OCI-LY7 (cell line): ENCODE measurements around the gene SYT2.

ENCODE experiments used
- EZH2phosphoT487 ChIP-seq: fragments of 200-600 bp; sonication (generic); IDR thresholded peaks from 2 replicates; pipeline ENCODE4 v1.6.1; 2018; ENCODE audit warnings: low read depth, borderline replicate concordance, mild to moderate bottlenecking, mixed run types, antibody characterized with exemption, low read length, moderate library complexity, mixed read lengths
- TF ChIP-seq, protein P1 (sequence below): fragments of 200-600 bp; sonication (generic); conservative IDR thresholded peaks from 2 replicates; pipeline ENCODE4 v1.5.1; 2014; ENCODE audit warnings: mild to moderate bottlenecking, antibody characterized with exemption, low read length, moderate library complexity, mixed read lengths

DNA sequence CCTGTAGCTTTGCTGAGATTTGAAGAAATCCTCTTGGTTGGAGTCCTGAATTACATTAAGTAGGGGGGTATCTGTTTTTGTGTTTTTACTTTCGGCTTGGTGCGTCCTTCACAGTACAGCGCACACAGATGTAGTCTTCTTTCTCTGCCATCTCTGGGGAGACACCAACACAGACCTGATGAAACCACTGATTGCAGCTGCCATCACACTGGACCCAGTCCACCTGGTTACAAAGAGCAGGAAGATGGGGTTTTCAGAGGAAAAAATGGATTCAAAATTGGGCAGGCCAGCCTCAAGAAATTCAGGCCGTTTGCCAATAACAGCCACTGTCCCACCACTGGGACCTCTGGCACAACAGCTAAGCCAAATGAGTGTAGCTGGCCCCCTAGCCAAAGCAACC lies 18.7 kb upstream of the SYT2 start:
- TF ChIP-seq, protein P1, sequence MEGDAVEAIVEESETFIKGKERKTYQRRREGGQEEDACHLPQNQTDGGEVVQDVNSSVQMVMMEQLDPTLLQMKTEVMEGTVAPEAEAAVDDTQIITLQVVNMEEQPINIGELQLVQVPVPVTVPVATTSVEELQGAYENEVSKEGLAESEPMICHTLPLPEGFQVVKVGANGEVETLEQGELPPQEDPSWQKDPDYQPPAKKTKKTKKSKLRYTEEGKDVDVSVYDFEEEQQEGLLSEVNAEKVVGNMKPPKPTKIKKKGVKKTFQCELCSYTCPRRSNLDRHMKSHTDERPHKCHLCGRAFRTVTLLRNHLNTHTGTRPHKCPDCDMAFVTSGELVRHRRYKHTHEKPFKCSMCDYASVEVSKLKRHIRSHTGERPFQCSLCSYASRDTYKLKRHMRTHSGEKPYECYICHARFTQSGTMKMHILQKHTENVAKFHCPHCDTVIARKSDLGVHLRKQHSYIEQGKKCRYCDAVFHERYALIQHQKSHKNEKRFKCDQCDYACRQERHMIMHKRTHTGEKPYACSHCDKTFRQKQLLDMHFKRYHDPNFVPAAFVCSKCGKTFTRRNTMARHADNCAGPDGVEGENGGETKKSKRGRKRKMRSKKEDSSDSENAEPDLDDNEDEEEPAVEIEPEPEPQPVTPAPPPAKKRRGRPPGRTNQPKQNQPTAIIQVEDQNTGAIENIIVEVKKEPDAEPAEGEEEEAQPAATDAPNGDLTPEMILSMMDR: no peak
- no peak for TF ChIP-seq EZH2phosphoT487
